ENCODE data around the gene IGFN1. TPM values are rescaled to one million over a fixed set of nuclear protein-coding genes. Genes with fewer than 3 reads are reported as not detected.

Gene IGFN1
- total and polyA plus RNA-seq, 2 of the 8 experiments (the other 6 are each of a cell fraction or from before 2014, with no cell fraction given) = not detected

GRCh38 chr1:201229095-201229494 lies 38.5 kb downstream of the IGFN1 start:
- no peaks in the 10 kb centered on the region for H3K36me3 ChIP-seq (ENCODE audit: control insufficient read depth in 2 of 4, insufficient read depth in 4 of 4, low read length in 3 of 4)
- no peak overlapping the region for H2BK20ac ChIP-seq (ENCODE audit: low read length)
- no peak overlapping the region for H3K14ac ChIP-seq (ENCODE audit: insufficient read length)
- H3K23me2 ChIP-seq (ENCODE audit: low read depth, low read length) = no peaks in the 10 kb centered on the region
- H3K27ac ChIP-seq (ENCODE audit: low read depth, low read length) = no peak overlapping the region
- no peaks in the 10 kb centered on the region for H3K4me1 ChIP-seq (replicated peaks in 1 of 4; ENCODE audit: control insufficient read depth in 3 of 4, insufficient read depth in 4 of 4, low read length in 3 of 4)
- H2BK12ac ChIP-seq (ENCODE audit: low read depth, low read length) = no peak overlapping the region
- ChIA-PET POLR2A (ENCODE audit: partially characterized antibody) (interaction anchor here (1.0 kb wide), 1 partner anchor 80 kb away, joined by 3 read pairs; no protein-coding TSS in a partner anchor), CTCF (ENCODE audit: partially characterized antibody) (interaction anchor here (0.8 to 1.8 kb wide), 6 partner anchors 14 to 134 kb away, joined by 3 to 9 read pairs (median 4); no protein-coding TSS in a partner anchor)
- no peak overlapping the region for H3K18ac ChIP-seq (ENCODE audit: extremely low read depth, low read length)
- no peak overlapping the region for H2BK15ac ChIP-seq (ENCODE audit: low read length)
- H4K8ac ChIP-seq (ENCODE audit: extremely low read depth, insufficient read depth, low read length) = peak overlapping the region; percentile 35; the same call in 1 of the 2 replicates
- no peak overlapping the region for H3K4me3 ChIP-seq (ENCODE audit: extremely low read depth in 1 of 4, insufficient read depth in 2 of 4, low read depth in 3 of 4, low read length in 4 of 4)
- no peaks in the 10 kb centered on the region for H3K79me1 ChIP-seq (ENCODE audit: low read depth, low read length)
- no peak for DNase-seq (ENCODE audit: low read depth in 1 of 2, low spot score in 2 of 2)
- H3K56ac ChIP-seq (replicated peaks; ENCODE audit: insufficient read length, low read depth, low read length) = no peak overlapping the region
- no peak overlapping the region for H2BK120ac ChIP-seq (replicated peaks; ENCODE audit: low read depth, low read length)
- no peak overlapping the region for H3K23ac ChIP-seq (ENCODE audit: insufficient read length)
- H3K4me2 ChIP-seq (ENCODE audit: insufficient read depth in 1 of 2, low read depth in 2 of 2, low read length in 2 of 2) = no peak overlapping the region
- H4K20me1 ChIP-seq (replicated peaks in 1 of 2; ENCODE audit: control insufficient read depth in 1 of 2, insufficient read depth in 2 of 2, low read length in 2 of 2) = no peaks in the 10 kb centered on the region
- no peaks in the 10 kb centered on the region for H3K27me3 ChIP-seq (replicated peaks in 1 of 4; ENCODE audit: control insufficient read depth in 3 of 4, extremely low read depth in 1 of 4, insufficient read depth in 3 of 4, low read length in 3 of 4)
- H2BK5ac ChIP-seq (ENCODE audit: low read depth, low read length) = no peak overlapping the region
- H3K79me2 ChIP-seq (ENCODE audit: control insufficient read depth in 1 of 2, insufficient read depth in 2 of 2, low read length in 2 of 2) = no peaks in the 10 kb centered on the region
- H3K9ac ChIP-seq (replicated peaks in 1 of 4; ENCODE audit: extremely low read depth in 1 of 4, low read depth in 3 of 4, low read length in 3 of 4) = no peak overlapping the region; a peak in 1 of 7 replicates
- H2AK5ac ChIP-seq (ENCODE audit: low read depth, low read length) = no peak overlapping the region
- 71% methylated on average over 4 of the region's 4 CpGs; no CpG with 5 or more reads in 1 of the 2 experiments for WGBS, 2 experiments (ENCODE audit: extremely low coverage in 1 of 2, insufficient coverage in 1 of 2, insufficient read length in 1 of 2, insufficient replicate concordance in 2 of 2, low coverage in 1 of 2, low lambda C conversion rate in 2 of 2, missing lambda C conversion rate in 1 of 2)
- no peak overlapping the region for H4K91ac ChIP-seq (replicated peaks; ENCODE audit: insufficient read length, low read length)
- H3K9me3 ChIP-seq (ENCODE audit: insufficient read depth in 2 of 2, low read depth in 1 of 2, low read length in 1 of 2) = no peaks in the 10 kb centered on the region
- H3K4ac ChIP-seq (replicated peaks; ENCODE audit: insufficient read length, low read depth, low read length) = no peak overlapping the region
- H2AFZ ChIP-seq (ENCODE audit: low read length) = no peak overlapping the region
- no peak for FAIRE-seq
- H4K5ac ChIP-seq (ENCODE audit: insufficient read length, low read depth, low read length) = no peak overlapping the region
- no peak for TF ChIP-seq MAFK (IDR thresholded peaks at IDR 0.05; ENCODE audit: low read depth, low read length)
- no peak for TF ChIP-seq ATF3 (IDR thresholded peaks at IDR 0.05; ENCODE audit: insufficient read depth, low read depth, low read length)
- TF ChIP-seq CHD2 (IDR thresholded peaks at IDR 0.05; ENCODE audit: low read length) = no peak
- no peak for TF ChIP-seq ASH2L (IDR thresholded peaks at IDR 0.05; ENCODE audit: low read length)
- TF ChIP-seq GTF2F1 (IDR thresholded peaks at IDR 0.05; ENCODE audit: borderline replicate concordance, low read depth, low read length) = no peak
- TF ChIP-seq CREB1 (IDR thresholded peaks at IDR 0.05) = no peak
- TF ChIP-seq SRF (IDR thresholded peaks at IDR 0.05; ENCODE audit: low read depth, low read length) = no peak
- no peak for TF ChIP-seq TBP (IDR thresholded peaks at IDR 0.05; ENCODE audit: low read depth, low read length)
- TF ChIP-seq GABPA (IDR thresholded peaks at IDR 0.05; ENCODE audit: borderline replicate concordance, insufficient read depth, low read length) = no peak
- TF ChIP-seq CBX5 (IDR thresholded peaks at IDR 0.05; ENCODE audit: low read depth, low read length) = no peak
- no peak for TF ChIP-seq SUZ12 (IDR thresholded peaks at IDR 0.05; ENCODE audit: low read length)
- TF ChIP-seq CBX8 (IDR thresholded peaks at IDR 0.05; ENCODE audit: borderline replicate concordance, low read depth, low read length) = no peak
- TF ChIP-seq E2F6 (IDR thresholded peaks at IDR 0.05) = no peak
- no peak for TF ChIP-seq SAP30 (IDR thresholded peaks at IDR 0.05; ENCODE audit: insufficient read depth, insufficient replicate concordance, low read length)

Measured in H1 (cell line).